K562 (cell line): ENCODE results near the gene RBM17. TPM values are rescaled to one million over a fixed set of nuclear protein-coding genes. Genes with fewer than 3 reads are reported as not detected.

ENCODE experiments used
- FOXP1 ChIP-seq: sonication (generic); formaldehyde crosslinking; IDR thresholded peaks from 2 replicates; pipeline ENCODE4 v1.8.0; 2022; ENCODE audit warnings: mild to moderate bottlenecking, missing genetic modification reagents
- KAT8 ChIP-seq: fragments of 450-650 bp; IDR thresholded peaks from 2 replicates; pipeline ENCODE4 v1.6.1; 2016; ENCODE audit warnings: low read depth, mild to moderate bottlenecking
- NCOA4 ChIP-seq: fragments of 450-650 bp; IDR thresholded peaks from 2 replicates; pipeline ENCODE4 v1.6.1; 2018; ENCODE audit warnings: mild to moderate bottlenecking; ENCODE audit not compliant: partially characterized antibody
- PHB ChIP-seq: fragments of 250-450 bp; sonication (Bioruptor Pico); IDR thresholded peaks from 2 replicates; pipeline ENCODE4 v1.5.0; 2021
- POLR3A ChIP-seq: IDR thresholded peaks from 2 replicates; pipeline ENCODE4 v1.6.1; 2011; ENCODE audit warnings: borderline replicate concordance, mild to moderate bottlenecking, moderate library complexity; ENCODE audit not compliant: insufficient read length, insufficient read depth; ENCODE audit errors: extremely low read depth
- RBM34 ChIP-seq: fragments of 200-400 bp; formaldehyde crosslinking; IDR thresholded peaks from 2 replicates; pipeline ENCODE4 v1.6.1; 2018; ENCODE audit warnings: low read length, borderline replicate concordance; ENCODE audit not compliant: insufficient read depth
- SMARCA4 ChIP-seq: fragments of 450-650 bp; IDR thresholded peaks from 2 replicates; pipeline ENCODE4 v1.6.1; 2016
- SRSF9 ChIP-seq: fragments of 200-400 bp; formaldehyde crosslinking; IDR thresholded peaks from 2 replicates; pipeline ENCODE4 v1.6.1; 2017; ENCODE audit warnings: low read depth, low read length, borderline replicate concordance
- ZNF282 ChIP-seq: sonication (generic); formaldehyde crosslinking; IDR thresholded peaks from 2 replicates; pipeline ENCODE4 v1.8.1; 2023; ENCODE audit warnings: missing genetic modification reagents
- ZNF444 ChIP-seq: fragments of 250-450 bp; sonication (Bioruptor Pico); IDR thresholded peaks from 2 replicates; pipeline ENCODE4 v1.4.0; 2020; ENCODE audit warnings: mild to moderate bottlenecking, moderate library complexity
- ZNF696 ChIP-seq: fragments of 250-450 bp; sonication (Bioruptor Pico); conservative IDR thresholded peaks from 2 replicates; pipeline ENCODE4 v1.4.0; 2020; ENCODE audit warnings: mild to moderate bottlenecking, moderate library complexity
- polyA plus RNA-seq, 8 experiments: library from polyadenylated mRNA; depleted of rRNA in 4 of 8; stranded (reverse) in 5 of 8; unstranded in 3 of 8; fragments of >200 nt; fragmentation: Nextera tagmentation in 2 of 8; fragmentation: Illumina TruSeq in 1 of 8; extraction: Ambion mirVana in 2 of 8; extraction: Trizol in 1 of 8; gene quantifications; 2 replicates each; pipeline versions ENCODE4 v1.2.1 to v1.2.3, GENCODE V29; 2011 to 2014; ENCODE audit warnings: inconsistent platforms in 1 of 8, missing spikeins in 1 of 8
- total RNA-seq, 7 experiments: library from RNA; depleted of rRNA in 6 of 7; stranded (reverse); fragments of >200 nt in 6 of 7; fragmentation: Illumina TruSeq in 2 of 7; extraction: Trizol in 2 of 7; gene quantifications; 2 replicates each; pipeline versions ENCODE4 v1.2.1 to v1.2.3, GENCODE V29; 2011 to 2021; ENCODE audit warnings: low replicate concordance in 1 of 7
- TF ChIP-seq, protein P1 (sequence below): sonication (generic); formaldehyde crosslinking; IDR thresholded peaks from 2 replicates; pipeline ENCODE4 v1.8.1; 2023; ENCODE audit warnings: missing genetic modification reagents, mild to moderate bottlenecking, borderline replicate concordance
- TF ChIP-seq, protein P2 (sequence below): fragments of 250-450 bp; sonication (Bioruptor Pico); IDR thresholded peaks from 2 replicates; pipeline ENCODE4 v1.5.0; 2021; ENCODE audit warnings: mild to moderate bottlenecking, borderline replicate concordance

RBM17 gene
- total and polyA plus RNA-seq, 9 of the 15 experiments (the other 6 are each of a cell fraction or from before 2014, with no cell fraction given): 23.6 to 217 (median 124) TPM

DNA sequence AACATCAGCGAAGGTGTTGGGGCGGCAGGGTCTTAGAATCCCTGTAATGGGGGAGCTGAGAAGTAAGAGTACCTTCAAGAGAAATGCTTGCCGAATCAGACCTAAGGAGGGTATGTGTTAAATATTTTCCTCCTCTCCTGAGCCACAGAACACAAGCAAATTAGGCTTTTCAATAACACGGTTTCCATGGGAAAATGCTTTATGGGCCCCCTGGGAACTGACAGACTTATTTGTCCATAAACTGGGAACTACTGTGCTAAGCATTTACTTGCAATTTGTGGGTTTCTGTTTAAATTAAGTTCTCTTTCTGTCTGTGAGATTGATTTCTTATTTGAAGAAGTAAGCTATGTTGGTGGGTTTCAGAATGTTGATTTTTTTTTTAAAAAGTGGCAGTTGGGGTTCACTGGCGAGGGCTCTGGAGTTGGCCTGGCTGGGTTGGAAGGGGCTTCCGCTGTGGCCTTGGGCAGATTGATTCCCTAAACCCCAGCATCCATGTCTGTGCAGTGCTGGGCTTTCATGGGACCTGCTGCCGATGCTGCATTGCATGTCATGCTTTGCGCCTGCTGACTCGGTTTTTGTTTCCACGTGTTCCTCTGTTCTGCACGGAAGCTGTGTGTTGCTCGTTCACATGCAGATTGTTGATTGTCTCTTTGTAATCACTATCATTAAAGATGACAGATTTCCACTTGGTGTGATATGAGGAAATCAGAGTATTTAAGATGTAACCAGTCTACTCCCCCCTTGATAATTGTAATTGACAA, 7.2 kb downstream of the RBM17 start (continued):
- TF ChIP-seq, protein P1, sequence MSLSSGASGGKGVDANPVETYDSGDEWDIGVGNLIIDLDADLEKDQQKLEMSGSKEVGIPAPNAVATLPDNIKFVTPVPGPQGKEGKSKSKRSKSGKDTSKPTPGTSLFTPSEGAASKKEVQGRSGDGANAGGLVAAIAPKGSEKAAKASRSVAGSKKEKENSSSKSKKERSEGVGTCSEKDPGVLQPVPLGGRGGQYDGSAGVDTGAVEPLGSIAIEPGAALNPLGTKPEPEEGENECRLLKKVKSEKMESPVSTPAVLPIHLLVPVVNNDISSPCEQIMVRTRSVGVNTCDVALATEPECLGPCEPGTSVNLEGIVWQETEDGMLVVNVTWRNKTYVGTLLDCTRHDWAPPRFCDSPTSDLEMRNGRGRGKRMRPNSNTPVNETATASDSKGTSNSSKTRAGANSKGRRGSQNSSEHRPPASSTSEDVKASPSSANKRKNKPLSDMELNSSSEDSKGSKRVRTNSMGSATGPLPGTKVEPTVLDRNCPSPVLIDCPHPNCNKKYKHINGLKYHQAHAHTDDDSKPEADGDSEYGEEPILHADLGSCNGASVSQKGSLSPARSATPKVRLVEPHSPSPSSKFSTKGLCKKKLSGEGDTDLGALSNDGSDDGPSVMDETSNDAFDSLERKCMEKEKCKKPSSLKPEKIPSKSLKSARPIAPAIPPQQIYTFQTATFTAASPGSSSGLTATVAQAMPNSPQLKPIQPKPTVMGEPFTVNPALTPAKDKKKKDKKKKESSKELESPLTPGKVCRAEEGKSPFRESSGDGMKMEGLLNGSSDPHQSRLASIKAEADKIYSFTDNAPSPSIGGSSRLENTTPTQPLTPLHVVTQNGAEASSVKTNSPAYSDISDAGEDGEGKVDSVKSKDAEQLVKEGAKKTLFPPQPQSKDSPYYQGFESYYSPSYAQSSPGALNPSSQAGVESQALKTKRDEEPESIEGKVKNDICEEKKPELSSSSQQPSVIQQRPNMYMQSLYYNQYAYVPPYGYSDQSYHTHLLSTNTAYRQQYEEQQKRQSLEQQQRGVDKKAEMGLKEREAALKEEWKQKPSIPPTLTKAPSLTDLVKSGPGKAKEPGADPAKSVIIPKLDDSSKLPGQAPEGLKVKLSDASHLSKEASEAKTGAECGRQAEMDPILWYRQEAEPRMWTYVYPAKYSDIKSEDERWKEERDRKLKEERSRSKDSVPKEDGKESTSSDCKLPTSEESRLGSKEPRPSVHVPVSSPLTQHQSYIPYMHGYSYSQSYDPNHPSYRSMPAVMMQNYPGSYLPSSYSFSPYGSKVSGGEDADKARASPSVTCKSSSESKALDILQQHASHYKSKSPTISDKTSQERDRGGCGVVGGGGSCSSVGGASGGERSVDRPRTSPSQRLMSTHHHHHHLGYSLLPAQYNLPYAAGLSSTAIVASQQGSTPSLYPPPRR (CRISPR knock-in tag): no peak
- TF ChIP-seq NCOA4 (no peak), PHB (no peak), KAT8 (no peak), FOXP1 (CRISPR knock-in tag) (no peak), ZNF696 (CRISPR knock-in tag) (no peak), POLR3A (no peak), RBM34 (no peak), SRSF9 (no peak), ZNF282 (CRISPR knock-in tag) (no peak), ZNF444 (CRISPR knock-in tag) (no peak), SMARCA4 (no peak)
- TF ChIP-seq, protein P2, sequence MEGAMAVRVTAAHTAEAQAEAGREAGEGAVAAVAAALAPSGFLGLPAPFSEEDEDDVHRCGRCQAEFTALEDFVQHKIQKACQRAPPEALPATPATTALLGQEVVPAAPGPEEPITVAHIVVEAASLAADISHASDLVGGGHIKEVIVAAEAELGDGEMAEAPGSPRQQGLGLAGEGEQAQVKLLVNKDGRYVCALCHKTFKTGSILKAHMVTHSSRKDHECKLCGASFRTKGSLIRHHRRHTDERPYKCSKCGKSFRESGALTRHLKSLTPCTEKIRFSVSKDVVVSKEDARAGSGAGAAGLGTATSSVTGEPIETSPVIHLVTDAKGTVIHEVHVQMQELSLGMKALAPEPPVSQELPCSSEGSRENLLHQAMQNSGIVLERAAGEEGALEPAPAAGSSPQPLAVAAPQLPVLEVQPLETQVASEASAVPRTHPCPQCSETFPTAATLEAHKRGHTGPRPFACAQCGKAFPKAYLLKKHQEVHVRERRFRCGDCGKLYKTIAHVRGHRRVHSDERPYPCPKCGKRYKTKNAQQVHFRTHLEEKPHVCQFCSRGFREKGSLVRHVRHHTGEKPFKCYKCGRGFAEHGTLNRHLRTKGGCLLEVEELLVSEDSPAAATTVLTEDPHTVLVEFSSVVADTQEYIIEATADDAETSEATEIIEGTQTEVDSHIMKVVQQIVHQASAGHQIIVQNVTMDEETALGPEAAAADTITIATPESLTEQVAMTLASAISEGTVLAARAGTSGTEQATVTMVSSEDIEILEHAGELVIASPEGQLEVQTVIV (CRISPR knock-in tag): no peak
- TF ChIP-seq, all 486 proteins: peak for 0
